ENCODE measurements around the gene ANKRD27. TPM values are rescaled to one million over a fixed set of nuclear protein-coding genes. Genes with fewer than 3 reads are reported as not detected.
A peak's percentile ranks its signal among the peaks of the same experiment; 100 is the strongest.
"Not testable (repeated sequence)": the region's sequence is repeated elsewhere in the genome, so short reads cannot be mapped to it uniquely, and the experiment has no call there.

ANKRD27 gene
- total RNA-seq, 1 experiment from 2014 or later, result 40.8 TPM

DNA sequence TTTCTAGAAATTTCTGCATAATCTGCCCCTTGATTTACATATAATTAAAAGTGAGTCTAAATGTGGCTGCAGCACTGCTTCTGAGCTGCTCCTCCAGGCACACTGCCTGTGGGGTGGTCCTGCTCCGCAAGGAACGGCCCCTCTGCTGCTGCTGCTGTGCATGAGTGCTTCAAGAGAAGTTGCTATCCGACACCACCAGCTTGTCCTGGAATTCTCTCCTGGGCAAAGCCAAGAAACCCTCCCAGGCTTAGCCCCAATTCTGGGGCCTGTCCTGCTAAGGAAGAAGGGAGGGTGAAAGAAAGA lies 101.5 kb downstream of the ANKRD27 start:
- H3K4me3 Mint-ChIP-seq (ENCODE audit: low read depth, unreplicated experiment), result no peak overlapping the region
- no TSS peak for BruUV-seq (replicated peaks)
- TF ChIP-seq, protein P1, sequence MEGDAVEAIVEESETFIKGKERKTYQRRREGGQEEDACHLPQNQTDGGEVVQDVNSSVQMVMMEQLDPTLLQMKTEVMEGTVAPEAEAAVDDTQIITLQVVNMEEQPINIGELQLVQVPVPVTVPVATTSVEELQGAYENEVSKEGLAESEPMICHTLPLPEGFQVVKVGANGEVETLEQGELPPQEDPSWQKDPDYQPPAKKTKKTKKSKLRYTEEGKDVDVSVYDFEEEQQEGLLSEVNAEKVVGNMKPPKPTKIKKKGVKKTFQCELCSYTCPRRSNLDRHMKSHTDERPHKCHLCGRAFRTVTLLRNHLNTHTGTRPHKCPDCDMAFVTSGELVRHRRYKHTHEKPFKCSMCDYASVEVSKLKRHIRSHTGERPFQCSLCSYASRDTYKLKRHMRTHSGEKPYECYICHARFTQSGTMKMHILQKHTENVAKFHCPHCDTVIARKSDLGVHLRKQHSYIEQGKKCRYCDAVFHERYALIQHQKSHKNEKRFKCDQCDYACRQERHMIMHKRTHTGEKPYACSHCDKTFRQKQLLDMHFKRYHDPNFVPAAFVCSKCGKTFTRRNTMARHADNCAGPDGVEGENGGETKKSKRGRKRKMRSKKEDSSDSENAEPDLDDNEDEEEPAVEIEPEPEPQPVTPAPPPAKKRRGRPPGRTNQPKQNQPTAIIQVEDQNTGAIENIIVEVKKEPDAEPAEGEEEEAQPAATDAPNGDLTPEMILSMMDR (IDR thresholded peaks at IDR 0.05; ENCODE audit: unreplicated experiment), result no peak
- H3K36me3 Mint-ChIP-seq (ENCODE audit: insufficient read depth, unreplicated experiment), result no peaks in the 10 kb centered on the region
- intact Hi-C loops (cut with micrococcal nuclease; ENCODE audit: unreplicated experiment), result no loop called here
- no peak overlapping the region for H3K27ac Mint-ChIP-seq (ENCODE audit: unreplicated experiment)
- peaks cover 11% of the 10 kb centered on the region for H3K4me1 Mint-ChIP-seq (ENCODE audit: low read depth, unreplicated experiment)
- CTCF ChIA-PET, result no interaction called here
- no peak for DNase-seq
- H3K9me3 Mint-ChIP-seq (ENCODE audit: low read depth, unreplicated experiment), result no peaks in the 10 kb centered on the region
- H3K27me3 Mint-ChIP-seq (ENCODE audit: unreplicated experiment), result peaks cover 36% of the 10 kb centered on the region

DNA sequence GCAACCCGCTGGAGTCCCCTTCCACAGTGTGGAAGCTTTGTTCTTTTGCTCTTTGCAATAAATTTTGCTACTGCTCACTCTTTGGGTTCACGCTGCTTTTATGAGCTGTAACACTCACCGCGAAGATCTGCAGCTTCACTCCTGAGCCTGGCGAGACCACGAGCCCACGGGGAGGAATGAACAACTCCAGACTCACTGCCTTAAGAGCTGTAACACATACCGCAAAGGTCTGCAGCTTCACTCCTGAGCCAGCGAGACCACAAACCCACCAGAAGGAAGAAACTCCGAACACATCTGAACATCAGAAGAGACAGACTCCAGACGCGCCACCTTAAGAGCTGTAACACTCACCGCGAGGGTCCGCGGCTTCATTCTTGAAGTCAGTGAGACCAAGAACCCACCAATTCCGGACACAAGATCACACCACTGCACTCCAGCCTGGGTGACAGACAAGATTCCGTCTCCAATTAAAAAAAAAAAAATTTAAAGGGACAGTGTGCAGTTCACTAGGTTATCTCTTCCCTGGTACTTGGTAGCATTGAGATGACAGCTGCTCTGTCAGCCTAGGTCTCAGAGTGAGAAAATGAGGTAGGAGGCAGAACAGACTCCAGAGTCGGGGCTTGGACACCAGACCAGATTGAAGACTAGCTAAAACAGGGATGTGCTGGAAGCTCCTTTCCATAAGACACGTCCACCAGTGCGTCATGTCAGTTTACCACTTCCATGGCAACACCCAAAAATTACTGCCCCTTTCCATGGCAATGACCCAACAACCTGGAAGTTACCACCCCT lies 102.1 kb downstream of the ANKRD27 start:
- CTCF ChIA-PET, result not testable (repeated sequence)

DNA sequence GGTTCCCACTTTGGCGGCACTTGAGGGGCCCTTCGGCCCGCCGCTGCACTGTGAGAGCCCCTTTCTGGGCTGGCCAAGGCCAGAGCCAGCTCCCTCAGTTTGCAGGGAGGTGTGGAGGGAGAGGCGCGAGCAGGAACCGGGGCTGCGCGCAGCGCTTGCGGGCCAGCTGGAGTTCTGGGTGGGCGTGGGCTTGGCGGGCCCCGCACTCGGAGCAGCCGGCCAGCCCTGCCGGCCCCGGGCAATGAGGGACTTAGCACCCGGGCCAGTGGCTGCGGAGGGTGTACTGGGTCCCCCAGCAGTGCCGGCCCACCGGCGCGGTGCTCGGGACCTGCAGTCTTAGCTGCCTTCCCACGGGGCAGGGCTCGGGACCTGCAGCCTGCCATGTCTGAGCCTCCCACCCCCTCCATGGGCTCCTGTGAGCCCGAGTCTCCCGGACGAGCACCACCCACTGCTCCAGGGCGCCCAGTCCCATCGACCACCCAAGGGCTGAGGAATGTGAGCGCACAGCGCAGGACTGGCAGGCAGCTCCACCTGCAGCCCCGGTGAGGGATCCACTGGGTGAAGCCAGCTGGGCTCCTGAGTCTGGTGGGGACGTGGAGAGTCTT lies 103.4 kb downstream of the ANKRD27 start:
- DNase-seq; H3K9me3 Mint-ChIP-seq (ENCODE audit: low read depth, unreplicated experiment); CTCF ChIA-PET; BruUV-seq (replicated peaks); H3K27ac Mint-ChIP-seq (ENCODE audit: unreplicated experiment); H3K4me3 Mint-ChIP-seq (ENCODE audit: low read depth, unreplicated experiment); H3K36me3 Mint-ChIP-seq (ENCODE audit: insufficient read depth, unreplicated experiment): not testable (repeated sequence)
- intact Hi-C loops (cut with micrococcal nuclease; ENCODE audit: unreplicated experiment), result loop anchor here (2.0 kb wide), 2 partner anchors 285 to 1905 kb away; no protein-coding TSS in a partner anchor
- Mint-ChIP-seq H3K27me3 (ENCODE audit: unreplicated experiment) (peaks cover 40% of the 10 kb centered on the region), H3K4me1 (ENCODE audit: low read depth, unreplicated experiment) (peaks cover 11% of the 10 kb centered on the region)

More for the DNA sequence above, 102.1 kb downstream of the ANKRD27 start:
- DNase-seq; H3K4me3 Mint-ChIP-seq (ENCODE audit: low read depth, unreplicated experiment); H3K36me3 Mint-ChIP-seq (ENCODE audit: insufficient read depth, unreplicated experiment); H3K27ac Mint-ChIP-seq (ENCODE audit: unreplicated experiment); BruUV-seq (replicated peaks); H3K9me3 Mint-ChIP-seq (ENCODE audit: low read depth, unreplicated experiment); intact Hi-C loops (cut with micrococcal nuclease; ENCODE audit: unreplicated experiment): not testable (repeated sequence)
- peaks cover 11% of the 10 kb centered on the region for H3K4me1 Mint-ChIP-seq (ENCODE audit: low read depth, unreplicated experiment)
- H3K27me3 Mint-ChIP-seq (ENCODE audit: unreplicated experiment), result peaks cover 39% of the 10 kb centered on the region

DNA sequence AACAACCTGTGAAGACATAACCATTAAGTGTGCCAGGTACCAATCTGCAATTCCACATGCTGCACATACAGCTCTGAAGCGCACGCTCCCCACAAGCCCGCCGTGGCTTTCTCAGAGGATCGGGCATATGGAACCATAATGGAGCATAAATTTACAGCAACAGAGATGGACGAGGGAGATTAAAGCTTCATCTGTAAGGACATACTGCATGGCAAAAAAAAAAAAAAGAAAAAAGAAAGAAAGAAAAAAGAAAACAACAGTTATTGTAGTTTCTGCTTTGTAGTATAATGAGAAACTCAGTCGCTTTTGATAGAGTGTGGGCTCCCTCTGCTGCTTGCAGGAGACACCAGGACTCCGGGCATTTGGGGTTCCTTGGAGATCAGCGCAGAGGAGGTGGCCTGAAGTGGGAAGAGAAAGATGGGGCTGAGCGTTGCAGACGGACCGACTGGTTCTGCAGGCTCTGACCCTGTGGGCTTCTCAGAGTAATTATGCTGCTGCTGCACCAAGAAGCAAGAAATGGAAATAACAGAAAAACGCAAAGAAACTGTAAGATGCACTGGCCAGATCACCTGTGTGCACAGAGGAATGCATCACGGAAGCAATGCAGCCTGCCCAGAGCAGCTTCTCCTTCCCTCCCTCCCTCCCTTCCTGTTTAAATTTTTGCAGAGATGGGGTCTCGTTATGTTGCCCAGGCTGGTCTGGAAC lies 104.7 kb downstream of the ANKRD27 start:
- Mint-ChIP-seq H3K9me3 (ENCODE audit: low read depth, unreplicated experiment) (no peaks in the 10 kb centered on the region), H3K4me1 (ENCODE audit: low read depth, unreplicated experiment) (peaks cover 11% of the 10 kb centered on the region), H3K27ac (ENCODE audit: unreplicated experiment) (no peak overlapping the region), H3K27me3 (ENCODE audit: unreplicated experiment) (peaks cover 46% of the 10 kb centered on the region), H3K4me3 (ENCODE audit: low read depth, unreplicated experiment) (no peak overlapping the region), H3K36me3 (ENCODE audit: insufficient read depth, unreplicated experiment) (no peaks in the 10 kb centered on the region)
- CTCF ChIA-PET, result interaction anchor here (0.8 to 1.6 kb wide), 4 partner anchors 9 to 233 kb away, joined by 3 to 5 read pairs (median 4); no protein-coding TSS in a partner anchor
- intact Hi-C loops (cut with micrococcal nuclease; ENCODE audit: unreplicated experiment), result loop anchor here (1.0 to 2.0 kb wide), 4 partner anchors 106 to 1903 kb away; no protein-coding TSS in a partner anchor
- TF ChIP-seq, protein P1 (IDR thresholded peaks at IDR 0.05; ENCODE audit: unreplicated experiment), result peak; percentile 74
- DNase-seq, result peak; percentile 68
- no TSS peak for BruUV-seq (replicated peaks)

DNA sequence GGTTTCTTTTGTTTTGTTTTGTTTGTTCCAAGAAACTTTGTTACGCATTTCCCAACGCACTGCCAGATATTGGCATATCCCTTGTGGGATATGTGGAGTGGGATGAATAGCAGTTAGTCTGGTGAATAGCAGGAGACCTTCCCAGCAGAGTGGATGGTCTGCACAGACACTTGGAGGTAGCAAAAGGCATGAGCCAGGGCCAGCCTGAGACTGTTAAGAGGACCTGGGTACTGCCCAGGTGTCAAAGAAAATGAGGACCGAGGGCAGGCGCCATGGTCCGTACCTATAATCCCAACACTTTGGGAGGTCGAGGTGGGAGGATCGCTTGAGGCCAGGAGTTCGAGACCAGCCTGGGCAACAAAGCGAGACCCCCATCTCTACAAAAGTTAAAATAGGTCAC lies 107.5 kb downstream of the ANKRD27 start:
- BruUV-seq (replicated peaks), result no TSS peak
- H3K36me3 Mint-ChIP-seq (ENCODE audit: insufficient read depth, unreplicated experiment), result no peaks in the 10 kb centered on the region
- intact Hi-C loops (cut with micrococcal nuclease; ENCODE audit: unreplicated experiment), result no loop called here
- peaks cover 11% of the 10 kb centered on the region for H3K4me1 Mint-ChIP-seq (ENCODE audit: low read depth, unreplicated experiment)
- TF ChIP-seq, protein P1 (IDR thresholded peaks at IDR 0.05; ENCODE audit: unreplicated experiment), result no peak
- DNase-seq, result no peak
- CTCF ChIA-PET, result no interaction called here
- H3K27ac Mint-ChIP-seq (ENCODE audit: unreplicated experiment), result no peak overlapping the region
- no peak overlapping the region for H3K4me3 Mint-ChIP-seq (ENCODE audit: low read depth, unreplicated experiment)
- peaks cover 35% of the 10 kb centered on the region for H3K27me3 Mint-ChIP-seq (ENCODE audit: unreplicated experiment)
- no peaks in the 10 kb centered on the region for H3K9me3 Mint-ChIP-seq (ENCODE audit: low read depth, unreplicated experiment)

All from Calu3 (cell line).